ENCODE data around the gene CA11. TPM values are rescaled to one million over a fixed set of nuclear protein-coding genes. Genes with fewer than 3 reads are reported as not detected.

The CA11 gene
- polyA plus RNA-seq, 1 experiment = 3.0 TPM

DNA sequence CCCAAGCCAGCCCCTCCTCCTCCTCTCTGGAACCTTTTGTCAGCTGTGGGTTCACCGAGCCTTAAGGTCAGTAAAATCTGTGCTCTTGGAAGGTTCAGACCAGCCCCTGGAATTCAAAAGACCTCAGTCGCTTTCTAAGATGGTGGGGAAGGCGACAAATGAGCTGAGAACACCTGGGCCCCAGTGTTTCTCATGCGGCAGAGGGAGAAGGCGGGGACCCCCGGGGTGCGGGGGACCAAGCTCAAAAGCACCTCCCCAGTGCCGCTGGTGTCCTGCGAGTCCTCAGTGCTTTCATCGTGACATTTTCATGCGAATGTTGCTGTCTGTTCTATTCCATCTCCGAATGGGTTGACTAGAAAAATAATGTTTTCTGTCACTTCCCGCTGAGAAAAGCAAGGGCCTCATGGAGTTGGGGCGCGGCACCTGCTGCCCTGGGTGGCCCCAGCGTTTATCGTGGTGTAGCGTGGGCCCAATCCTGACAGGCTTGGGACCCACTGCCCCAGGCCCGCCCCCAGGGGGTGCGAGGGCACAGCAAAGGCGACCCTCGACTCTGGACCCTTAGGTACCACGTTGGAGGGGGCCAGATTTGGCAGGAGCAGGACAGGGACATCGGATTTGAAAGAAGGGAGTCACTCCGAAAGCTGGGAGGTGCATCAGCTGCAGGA is 27.6 kb upstream of the CA11 start:
- H3K36me3 ChIP-seq (ENCODE audit: control insufficient read depth, insufficient read depth, low read length) = no peaks in the 10 kb centered on the region
- no peak overlapping the region for H3K4me3 ChIP-seq (ENCODE audit: low read depth, low read length)
- no peak for DNase-seq (ENCODE audit: low read depth)
- H3K27me3 ChIP-seq (ENCODE audit: control insufficient read depth, insufficient read depth, low read length) = no peaks in the 10 kb centered on the region; the same call in 1 of the 2 replicates
- ChIA-PET POLR2A (no interaction called here), CTCF (interaction anchor here (0.9 to 2.8 kb wide), 12 partner anchors 9 to 183 kb away, joined by 3 to 22 read pairs (median 4); no protein-coding TSS in a partner anchor)
- no peak for TF ChIP-seq CTCF (IDR thresholded peaks at IDR 0.05; ENCODE audit: insufficient read depth, low read depth, low read length)

DNA sequence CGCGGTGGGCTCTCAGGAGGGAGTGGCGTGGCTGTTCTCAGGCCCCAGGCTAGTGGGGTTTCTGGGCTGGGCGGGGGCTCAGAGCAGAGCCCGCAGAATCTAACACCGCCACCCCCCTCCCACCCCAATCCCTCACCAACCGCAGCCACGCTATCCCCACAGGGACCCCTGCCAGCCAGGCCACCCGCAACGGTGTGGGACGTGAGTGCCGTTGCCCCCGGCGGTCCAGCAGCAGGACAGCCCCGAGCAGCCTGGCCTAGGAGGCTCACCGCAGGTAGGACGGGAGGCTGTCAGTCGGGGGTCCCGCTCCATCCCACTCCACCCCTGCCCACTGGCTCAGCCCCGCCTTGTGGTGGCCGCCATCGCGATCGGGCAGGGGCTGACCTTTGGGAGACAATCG is 27.0 kb upstream of the CA11 start, which contains the start of gene NTN5:
Gene NTN5, minus strand, starts transcription at position 24 of the 400 bp plus-strand sequence. CDS start 2,031 bp downstream, outside the sequence.
- TF ChIP-seq CTCF (IDR thresholded peaks at IDR 0.05; ENCODE audit: insufficient read depth, low read depth, low read length) = no peak
- no peaks in the 10 kb centered on the region; the same call in 1 of the 2 replicates for H3K27me3 ChIP-seq (ENCODE audit: control insufficient read depth, insufficient read depth, low read length)
- ChIA-PET CTCF (interaction anchor here (1.4 kb wide), 1 partner anchor 9 kb away, joined by 4 read pairs; no protein-coding TSS in a partner anchor), POLR2A (no interaction called here)
- no peak within 1 kb of the TSS for H3K4me3 ChIP-seq (ENCODE audit: low read depth, low read length)
- no peaks in the 10 kb centered on the region for H3K36me3 ChIP-seq (ENCODE audit: control insufficient read depth, insufficient read depth, low read length)
- no peak for DNase-seq (ENCODE audit: low read depth)

GRCh38 chr19:48671446-48671995 is 25.5 kb upstream of the CA11 start:
- H3K36me3 ChIP-seq (ENCODE audit: control insufficient read depth, insufficient read depth, low read length) = no peaks in the 10 kb centered on the region
- no peak overlapping the region for H3K4me3 ChIP-seq (ENCODE audit: low read depth, low read length)
- ChIA-PET POLR2A (no interaction called here), CTCF (no interaction called here)
- peaks cover 1% of the 10 kb centered on the region; the same call in 1 of the 2 replicates for H3K27me3 ChIP-seq (ENCODE audit: control insufficient read depth, insufficient read depth, low read length)
- DNase-seq (ENCODE audit: low read depth) = no peak
- TF ChIP-seq CTCF (IDR thresholded peaks at IDR 0.05; ENCODE audit: insufficient read depth, low read depth, low read length) = no peak

- CTCF ChIA-PET = interaction anchor here (0.9 kb wide), 1 partner anchor 117 kb away, joined by 3 read pairs; no protein-coding TSS in a partner anchor
- DNase-seq (ENCODE audit: low read depth) = no peak
- no peak for TF ChIP-seq CTCF (IDR thresholded peaks at IDR 0.05; ENCODE audit: insufficient read depth, low read depth, low read length)
- Histone ChIP-seq H3K4me3 (ENCODE audit: low read depth, low read length) (no peak overlapping the region), H3K36me3 (ENCODE audit: control insufficient read depth, insufficient read depth, low read length) (no peaks in the 10 kb centered on the region), H3K27me3 (ENCODE audit: control insufficient read depth, insufficient read depth, low read length) (peaks cover 1% of the 10 kb centered on the region; the same call in 1 of the 2 replicates)
- POLR2A ChIA-PET = no interaction called here
Measured at GRCh38 chr19:48670699-48671445, 24.9 kb upstream of the CA11 start.
